Gastroesophageal sphincter (tissue), 3 donors: Measurements from ENCODE around the gene SERTAD2.

Source experiments
- CTCF ChIP-seq, 4 experiments: fragments of 200-600 bp in 2 of 4; fragments of 450-650 bp in 2 of 4; sonication (generic) in 1 of 4; IDR thresholded peaks; one replicate each; pipeline ENCODE4 v1.5.1; 2017 to 2019; ENCODE audit warnings: antibody characterized with exemption in 4 of 4, mild to moderate bottlenecking in 2 of 4, moderate library complexity in 2 of 4
- EP300 ChIP-seq: sonication (generic); formaldehyde crosslinking; IDR thresholded peaks from one replicate; pipeline ENCODE4 v1.6.1; 2017; ENCODE audit warnings: antibody characterized with exemption, mild to moderate bottlenecking
- POLR2AphosphoS5 ChIP-seq: sonication (generic); formaldehyde crosslinking; IDR thresholded peaks from one replicate; pipeline ENCODE4 v1.6.1; 2017; ENCODE audit warnings: antibody characterized with exemption

GRCh38 chr2:64601785-64602391 lies 51.8 kb downstream of the SERTAD2 start:
- TF ChIP-seq EP300 (no peak), CTCF (IDR thresholded peaks at IDR 0.05) (no peak), POLR2AphosphoS5 (no peak)
